Measurements from ENCODE around the gene RPRD1B.

RPRD1B gene

DNA sequence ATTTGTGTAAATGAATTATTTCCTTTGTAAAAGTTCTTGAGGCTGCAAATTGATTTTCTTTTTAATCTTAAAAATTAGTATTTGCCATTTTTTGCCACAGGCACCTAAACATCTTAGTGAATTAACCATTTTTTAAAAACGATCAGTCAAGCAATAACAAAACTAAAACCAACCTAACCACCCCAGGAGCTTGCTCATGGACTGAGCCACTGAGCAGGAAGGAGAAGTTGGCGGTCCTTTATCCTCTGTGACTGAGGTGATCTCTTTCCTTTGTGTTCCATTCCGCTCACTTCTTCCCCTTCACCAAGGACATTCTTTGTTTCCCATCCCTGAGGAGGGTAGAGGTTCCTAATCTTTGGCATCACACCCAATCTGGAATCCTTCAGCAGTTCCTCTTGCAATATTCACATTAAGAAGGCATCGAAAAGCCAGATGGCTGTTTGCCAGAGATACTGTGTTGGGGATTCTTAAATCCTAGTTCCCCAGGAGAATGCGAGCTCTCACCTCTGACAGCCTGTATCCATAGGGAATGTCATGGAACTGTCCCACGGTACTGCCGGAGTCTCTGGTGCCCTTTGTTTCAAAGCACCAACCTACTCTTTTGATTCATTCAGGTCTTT, 30.5 kb downstream of the RPRD1B start:
- peak; percentile 21 for FAIRE-seq
- peak; percentile 24 for DNase-seq (ENCODE audit: insufficient read length)

GRCh38 chr20:38065764-38066375, 32.3 kb downstream of the RPRD1B start:
- DNase-seq (ENCODE audit: insufficient read length), result no peak
- TF ChIP-seq POLR2AphosphoS5 (IDR thresholded peaks at IDR 0.05; ENCODE audit: low read depth, low read length) (no peak), POLR2A (IDR thresholded peaks at IDR 0.05; ENCODE audit: low read depth, low read length) (no peak)
- no peak for FAIRE-seq

More for the DNA sequence above, 30.5 kb downstream of the RPRD1B start:
- TF ChIP-seq POLR2A (IDR thresholded peaks at IDR 0.05; ENCODE audit: low read depth, low read length) (no peak), TAF1 (IDR thresholded peaks at IDR 0.05; ENCODE audit: borderline replicate concordance, low read depth, low read length) (no peak), POLR2AphosphoS5 (IDR thresholded peaks at IDR 0.05; ENCODE audit: low read depth, low read length) (no peak)

DNA sequence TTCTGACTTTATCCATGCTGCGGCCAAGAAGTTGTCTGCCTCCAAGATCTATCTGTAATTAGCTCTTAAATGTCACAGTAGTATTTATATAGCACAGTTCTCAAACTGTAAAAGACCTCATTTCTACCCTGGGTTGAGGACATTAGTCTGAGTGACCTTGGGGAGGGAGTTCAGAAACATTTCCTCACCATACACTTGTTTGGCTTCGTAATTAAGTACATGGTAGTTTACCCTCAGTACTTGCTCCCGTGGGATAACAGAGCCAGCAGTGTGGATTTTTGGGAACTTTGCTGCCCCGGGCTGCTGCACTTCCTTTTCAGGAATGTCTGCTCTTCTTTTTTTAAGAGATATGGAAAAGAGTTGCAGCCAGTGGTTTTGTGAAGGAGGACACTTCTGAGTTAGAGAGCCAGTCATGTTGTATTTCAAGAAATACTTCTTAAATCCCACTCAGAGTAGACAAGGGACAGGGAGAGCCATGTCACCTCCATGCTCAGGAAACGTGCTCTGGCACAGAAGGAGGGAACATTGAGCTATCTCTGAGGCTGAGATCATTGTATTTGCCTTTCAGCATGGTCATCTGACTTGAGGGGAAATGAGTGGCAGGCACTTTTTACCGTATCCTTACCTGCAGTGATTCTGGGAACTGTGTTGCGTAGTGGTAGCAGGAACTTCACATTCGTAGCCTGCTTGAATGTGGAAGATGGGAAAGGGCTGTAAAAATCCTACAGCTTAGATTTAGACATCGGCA, 33.6 kb downstream of the RPRD1B start:
- TF ChIP-seq POLR2A (IDR thresholded peaks at IDR 0.05; ENCODE audit: low read depth, low read length), result no peak
- no peak for TF ChIP-seq POLR2AphosphoS5 (IDR thresholded peaks at IDR 0.05; ENCODE audit: low read depth, low read length)
- TF ChIP-seq TAF1 (IDR thresholded peaks at IDR 0.05; ENCODE audit: borderline replicate concordance, low read depth, low read length), result no peak
- DNase-seq (ENCODE audit: insufficient read length) (no peak), FAIRE-seq (no peak)

DNA sequence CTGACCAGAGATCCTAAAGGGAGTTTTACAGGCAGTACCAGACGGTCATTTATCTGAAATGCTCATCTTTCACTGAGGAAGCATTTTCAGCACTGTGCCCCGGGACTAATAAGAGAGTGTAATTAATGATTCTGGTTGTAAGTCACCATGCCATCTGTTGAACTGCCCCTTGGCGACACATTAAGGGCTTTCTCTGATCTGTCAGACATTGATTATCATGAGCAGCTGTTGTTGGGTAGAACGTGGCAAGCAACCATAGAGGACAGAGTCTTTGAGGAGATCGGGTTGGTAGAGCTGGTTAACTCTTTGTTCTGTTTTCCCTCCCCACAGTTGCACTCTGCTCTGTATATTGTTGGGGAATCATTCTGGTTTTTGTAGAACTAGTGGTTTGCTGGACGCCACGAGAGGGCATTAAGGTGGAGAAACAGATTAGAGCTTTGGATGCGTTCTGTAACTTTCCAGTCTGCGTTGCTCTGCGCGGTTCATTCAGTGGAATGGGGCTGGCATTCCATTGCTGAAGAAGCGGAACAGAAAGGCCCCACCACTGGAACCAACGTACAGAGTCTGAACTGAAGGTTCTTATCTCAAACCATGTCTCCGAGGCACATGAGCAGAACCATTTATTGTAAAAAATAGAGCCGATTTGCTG, 34.3 kb downstream of the RPRD1B start:
- TF ChIP-seq POLR2A (IDR thresholded peaks at IDR 0.05; ENCODE audit: low read depth, low read length) (0 out of 2 replicates have a peak, but pooled peaks have one; percentile 31), TAF1 (IDR thresholded peaks at IDR 0.05; ENCODE audit: borderline replicate concordance, low read depth, low read length) (no peak)
- no peak for DNase-seq (ENCODE audit: insufficient read length)
- no peak for FAIRE-seq

DNA sequence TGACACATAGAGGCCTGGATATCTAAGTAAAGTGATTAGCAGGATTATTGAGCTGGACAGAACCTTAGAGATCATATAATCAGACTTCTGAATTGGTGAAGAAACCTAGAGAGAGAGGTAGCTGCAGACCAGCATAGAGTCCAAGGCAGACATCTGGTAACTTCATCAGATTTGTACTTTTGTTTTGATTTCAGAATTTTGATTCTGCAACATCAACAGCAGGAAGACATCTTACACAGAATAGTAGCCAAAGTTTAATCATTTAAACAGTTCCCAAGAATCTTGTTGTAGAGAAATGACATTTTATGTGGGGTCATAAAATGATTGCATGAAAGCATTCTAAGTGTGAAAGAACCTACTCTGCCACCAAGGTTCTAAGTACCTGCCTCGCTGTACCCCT, 39.4 kb downstream of the RPRD1B start:
- FAIRE-seq, result no peak
- no peak for TF ChIP-seq POLR2A (IDR thresholded peaks at IDR 0.05; ENCODE audit: low read depth, low read length)
- no peak for TF ChIP-seq POLR2AphosphoS5 (IDR thresholded peaks at IDR 0.05; ENCODE audit: low read depth, low read length)
- DNase-seq (ENCODE audit: insufficient read length), result no peak

GRCh38 chr20:38073307-38074071, 39.9 kb downstream of the RPRD1B start:
- peak; percentile 40 for FAIRE-seq
- TF ChIP-seq POLR2AphosphoS5 (IDR thresholded peaks at IDR 0.05; ENCODE audit: low read depth, low read length) (no peak), POLR2A (IDR thresholded peaks at IDR 0.05; ENCODE audit: low read depth, low read length) (no peak), TAF1 (IDR thresholded peaks at IDR 0.05; ENCODE audit: borderline replicate concordance, low read depth, low read length) (no peak)
- DNase-seq (ENCODE audit: insufficient read length), result no peak

DNA sequence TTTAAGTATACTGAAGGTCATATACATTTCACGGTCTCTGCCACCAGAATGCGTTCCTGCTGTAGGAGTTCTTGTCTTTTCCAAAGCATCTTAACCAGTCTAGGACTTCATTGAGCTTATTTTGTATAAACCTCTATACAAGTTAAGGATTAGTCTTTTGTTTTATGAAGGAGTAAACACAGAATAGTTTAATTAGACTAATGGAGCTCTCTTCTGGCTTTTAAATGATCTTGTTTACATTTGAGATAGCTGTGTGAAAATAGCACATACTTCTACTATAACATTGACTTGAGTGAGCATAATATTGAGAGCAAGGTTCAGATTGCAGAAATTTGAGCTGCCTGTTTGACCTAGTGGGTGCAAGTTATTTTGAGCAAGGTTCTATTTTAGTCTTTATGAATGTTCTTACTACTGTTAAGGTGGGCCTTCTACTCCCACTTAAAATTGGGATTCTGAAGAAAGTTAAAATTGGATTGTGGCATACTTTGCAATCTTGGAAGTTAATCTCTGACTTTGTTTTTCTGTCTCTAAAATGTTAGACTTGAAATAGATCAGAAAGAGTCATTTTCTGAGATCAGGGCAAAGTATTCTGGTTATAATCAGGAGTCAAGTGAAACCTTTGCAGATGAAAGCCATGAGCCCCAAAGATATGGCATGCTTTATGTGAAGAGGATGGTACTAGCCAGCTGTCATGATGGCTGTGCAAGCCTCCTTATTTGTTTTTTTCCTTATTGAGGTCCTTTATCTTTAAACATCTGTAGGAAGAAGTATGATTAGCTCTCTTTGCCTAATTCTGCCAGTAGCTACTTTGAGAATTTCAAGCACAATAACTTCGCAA, 41.8 kb downstream of the RPRD1B start:
- DNase-seq (ENCODE audit: insufficient read length) (no peak), FAIRE-seq (no peak)
- TF ChIP-seq POLR2A (IDR thresholded peaks at IDR 0.05; ENCODE audit: low read depth, low read length) (no peak), TAF1 (IDR thresholded peaks at IDR 0.05; ENCODE audit: borderline replicate concordance, low read depth, low read length) (no peak), POLR2AphosphoS5 (IDR thresholded peaks at IDR 0.05; ENCODE audit: low read depth, low read length) (no peak)

DNA sequence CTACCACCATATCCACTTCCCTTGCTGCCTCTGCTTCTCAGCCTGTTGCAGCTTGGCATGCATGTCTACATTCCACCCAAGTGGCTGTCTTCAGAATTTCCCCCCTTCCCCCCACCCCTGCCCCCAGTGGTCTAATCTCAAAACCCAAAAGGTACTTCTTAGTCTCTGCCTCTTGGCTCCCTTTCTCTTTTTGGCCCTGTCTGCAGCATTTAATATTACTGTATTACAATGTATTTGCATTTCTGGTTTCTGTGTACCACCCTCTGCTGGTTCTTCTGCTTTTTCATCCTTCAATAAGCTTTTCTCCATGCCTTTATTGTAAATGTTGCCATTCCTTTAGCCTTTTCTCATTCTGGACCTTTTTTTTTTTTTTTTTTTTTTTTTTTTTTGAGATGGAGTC, 43.0 kb downstream of the RPRD1B start:
- FAIRE-seq (no peak), DNase-seq (ENCODE audit: insufficient read length) (no peak)
- TF ChIP-seq POLR2AphosphoS5 (IDR thresholded peaks at IDR 0.05; ENCODE audit: low read depth, low read length) (no peak), POLR2A (IDR thresholded peaks at IDR 0.05; ENCODE audit: low read depth, low read length) (no peak), TAF1 (IDR thresholded peaks at IDR 0.05; ENCODE audit: borderline replicate concordance, low read depth, low read length) (no peak)

DNA sequence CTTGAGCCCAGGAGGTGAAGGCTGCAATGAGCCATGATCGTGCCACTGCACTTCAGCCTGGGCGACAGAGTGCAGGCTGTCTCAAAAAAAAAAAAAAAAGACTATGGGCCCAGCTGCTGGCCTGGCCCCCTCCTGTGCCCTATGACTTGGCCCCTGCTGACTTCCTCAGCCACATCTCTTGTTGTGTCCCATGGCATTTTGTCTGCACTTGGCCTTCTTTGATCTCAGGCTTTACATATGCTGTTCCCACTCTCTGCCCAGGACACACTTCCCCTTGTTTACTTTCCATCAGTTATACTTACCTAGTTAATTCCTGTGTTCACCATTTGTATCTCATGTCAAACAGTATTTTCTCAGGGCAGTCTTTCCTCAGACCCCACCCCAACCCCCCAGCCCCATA, 44.5 kb downstream of the RPRD1B start:
- FAIRE-seq, result no peak
- DNase-seq (ENCODE audit: insufficient read length), result no peak
- TF ChIP-seq POLR2A (IDR thresholded peaks at IDR 0.05; ENCODE audit: low read depth, low read length), result no peak
- no peak for TF ChIP-seq TAF1 (IDR thresholded peaks at IDR 0.05; ENCODE audit: borderline replicate concordance, low read depth, low read length)
- TF ChIP-seq POLR2AphosphoS5 (IDR thresholded peaks at IDR 0.05; ENCODE audit: low read depth, low read length), result no peak

- DNase-seq (ENCODE audit: insufficient read length) (no peak), FAIRE-seq (no peak)
- TF ChIP-seq POLR2AphosphoS5 (IDR thresholded peaks at IDR 0.05; ENCODE audit: low read depth, low read length) (no peak), TAF1 (IDR thresholded peaks at IDR 0.05; ENCODE audit: borderline replicate concordance, low read depth, low read length) (no peak), POLR2A (IDR thresholded peaks at IDR 0.05; ENCODE audit: low read depth, low read length) (no peak)
These were observed 45.8 kb downstream of the RPRD1B start for GRCh38 chr20:38079353-38079752.
